Glutamatergic neuron (in vitro differentiated cells): ENCODE measurements around the gene BSG. TPM values are rescaled to one million over a fixed set of nuclear protein-coding genes. Genes with fewer than 3 reads are reported as not detected.

Experiments
- DNase-seq: peaks from one replicate; pipeline ENCODE4 v3.0.0; 2022
- H3K27ac Mint-ChIP-seq: one replicate; pipeline ENCODE4 v1.8.0; 2020; ENCODE audit warnings: mild to moderate bottlenecking, mixed read lengths, inconsistent platforms; ENCODE audit not compliant: unreplicated experiment
- H3K27me3 Mint-ChIP-seq: one replicate; pipeline ENCODE4 v1.8.0; 2020; ENCODE audit warnings: mild to moderate bottlenecking, moderate library complexity, mixed read lengths, inconsistent platforms; ENCODE audit not compliant: unreplicated experiment
- H3K36me3 Mint-ChIP-seq: one replicate; pipeline ENCODE4 v1.8.0; 2020; ENCODE audit warnings: mild to moderate bottlenecking, mixed read lengths, inconsistent platforms; ENCODE audit not compliant: unreplicated experiment
- H3K4me1 Mint-ChIP-seq: one replicate; pipeline ENCODE4 v1.8.0; 2020; ENCODE audit warnings: mild to moderate bottlenecking, low read depth, mixed read lengths, inconsistent platforms; ENCODE audit not compliant: unreplicated experiment
- H3K4me3 Mint-ChIP-seq: one replicate; pipeline ENCODE4 v1.8.0; 2020; ENCODE audit warnings: mild to moderate bottlenecking, mixed read lengths, inconsistent platforms; ENCODE audit not compliant: unreplicated experiment
- H3K9me3 Mint-ChIP-seq: one replicate; pipeline ENCODE4 v1.8.0; 2020; ENCODE audit warnings: mild to moderate bottlenecking, moderate library complexity, mixed read lengths, inconsistent platforms; ENCODE audit not compliant: unreplicated experiment
- total RNA-seq: library from RNA; stranded (reverse); fragmentation: NEBNext Ultra II Directional; extraction: Animal tissue kit (Norgen Biotek cat#: 25700); gene quantifications from one replicate; pipeline ENCODE4 v1.2.1, GENCODE V29; 2021; ENCODE audit not compliant: unreplicated experiment
- TF ChIP-seq, protein P1 (sequence below): fragments of 200-600 bp; sonication (generic); IDR thresholded peaks from one replicate; pipeline ENCODE4 v1.5.0; 2021; ENCODE audit not compliant: partially characterized antibody, unreplicated experiment

The BSG gene
- total RNA-seq, 1 donor from 2014 or later: 470 TPM

DNA sequence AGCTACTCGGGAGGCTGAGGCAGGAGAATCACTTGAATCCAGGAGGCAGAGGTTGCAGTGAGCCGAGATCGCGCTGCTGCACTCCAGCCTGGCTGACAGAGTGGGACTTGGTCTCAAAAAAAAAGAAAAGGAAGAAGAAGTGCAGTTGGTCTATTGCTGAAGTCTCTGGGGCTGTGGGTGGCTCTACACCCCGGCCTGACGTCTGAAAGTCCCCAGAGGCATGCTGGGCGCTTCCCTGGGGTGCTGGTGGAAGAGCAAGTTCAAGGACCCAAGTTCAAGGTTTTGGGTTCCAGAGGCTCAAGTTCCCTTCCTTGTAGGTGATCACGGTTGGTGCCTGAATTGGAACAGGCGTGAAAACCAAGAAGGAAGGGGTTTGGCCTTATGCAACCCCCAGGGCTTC, 21.1 kb downstream of the BSG start:
- Mint-ChIP-seq H3K27ac (no peak overlapping the region), H3K4me3 (no peak overlapping the region), H3K27me3 (peaks cover 5% of the 10 kb centered on the region), H3K4me1 (peaks cover 3% of the 10 kb centered on the region), H3K36me3 (no peaks in the 10 kb centered on the region), H3K9me3 (peaks cover 5% of the 10 kb centered on the region)
- DNase-seq: no peak
- TF ChIP-seq, protein P1, sequence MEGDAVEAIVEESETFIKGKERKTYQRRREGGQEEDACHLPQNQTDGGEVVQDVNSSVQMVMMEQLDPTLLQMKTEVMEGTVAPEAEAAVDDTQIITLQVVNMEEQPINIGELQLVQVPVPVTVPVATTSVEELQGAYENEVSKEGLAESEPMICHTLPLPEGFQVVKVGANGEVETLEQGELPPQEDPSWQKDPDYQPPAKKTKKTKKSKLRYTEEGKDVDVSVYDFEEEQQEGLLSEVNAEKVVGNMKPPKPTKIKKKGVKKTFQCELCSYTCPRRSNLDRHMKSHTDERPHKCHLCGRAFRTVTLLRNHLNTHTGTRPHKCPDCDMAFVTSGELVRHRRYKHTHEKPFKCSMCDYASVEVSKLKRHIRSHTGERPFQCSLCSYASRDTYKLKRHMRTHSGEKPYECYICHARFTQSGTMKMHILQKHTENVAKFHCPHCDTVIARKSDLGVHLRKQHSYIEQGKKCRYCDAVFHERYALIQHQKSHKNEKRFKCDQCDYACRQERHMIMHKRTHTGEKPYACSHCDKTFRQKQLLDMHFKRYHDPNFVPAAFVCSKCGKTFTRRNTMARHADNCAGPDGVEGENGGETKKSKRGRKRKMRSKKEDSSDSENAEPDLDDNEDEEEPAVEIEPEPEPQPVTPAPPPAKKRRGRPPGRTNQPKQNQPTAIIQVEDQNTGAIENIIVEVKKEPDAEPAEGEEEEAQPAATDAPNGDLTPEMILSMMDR: no peak

GRCh38 chr19:594265-594870, 22.0 kb downstream of the BSG start:
- Mint-ChIP-seq H3K9me3 (peaks cover 5% of the 10 kb centered on the region), H3K27me3 (peaks cover 5% of the 10 kb centered on the region), H3K4me1 (peaks cover 3% of the 10 kb centered on the region), H3K4me3 (no peak overlapping the region), H3K27ac (no peak overlapping the region), H3K36me3 (no peaks in the 10 kb centered on the region)
- DNase-seq: no peak
- TF ChIP-seq, protein P1: no peak

- H3K4me1 Mint-ChIP-seq: peaks cover 3% of the 10 kb centered on the region
- H3K36me3 Mint-ChIP-seq: no peaks in the 10 kb centered on the region
- H3K27ac Mint-ChIP-seq: no peak overlapping the region
- no peak for DNase-seq
- H3K4me3 Mint-ChIP-seq: no peak overlapping the region
- TF ChIP-seq, protein P1: no peak
- peaks cover 5% of the 10 kb centered on the region for H3K9me3 Mint-ChIP-seq
- peaks cover 5% of the 10 kb centered on the region for H3K27me3 Mint-ChIP-seq
Observed at GRCh38 chr19:595326-596262, 23.2 kb downstream of the BSG start.

DNA sequence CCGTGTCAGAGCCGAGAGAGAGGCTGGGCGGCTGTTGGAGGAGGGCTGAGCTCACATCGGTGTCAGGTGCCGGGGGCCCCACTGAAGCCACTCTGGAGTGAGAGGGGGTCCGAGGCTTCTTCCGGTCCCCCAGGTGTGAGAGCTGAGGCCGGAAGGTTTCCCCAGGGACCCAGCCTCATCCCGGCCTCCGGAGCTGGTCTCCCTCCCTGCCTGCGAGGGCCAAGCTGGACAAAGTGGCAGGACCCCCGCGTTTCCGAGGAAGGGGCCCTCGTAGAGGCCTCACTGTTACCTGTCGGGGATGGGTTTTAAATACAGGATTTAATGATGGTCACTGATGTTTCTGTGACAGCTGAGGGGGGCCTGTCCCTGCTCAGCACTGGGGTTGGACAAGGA, 23.9 kb downstream of the BSG start:
- H3K36me3 Mint-ChIP-seq: peaks cover under 1% of the 10 kb centered on the region
- no peak overlapping the region for H3K27ac Mint-ChIP-seq
- H3K4me1 Mint-ChIP-seq: peaks cover 3% of the 10 kb centered on the region
- peaks cover 3% of the 10 kb centered on the region for H3K27me3 Mint-ChIP-seq
- TF ChIP-seq, protein P1: no peak
- peaks cover 5% of the 10 kb centered on the region for H3K9me3 Mint-ChIP-seq
- H3K4me3 Mint-ChIP-seq: no peak overlapping the region
- DNase-seq: no peak
